D721Med (cell line): Measurements from ENCODE around the gene MTERF4.

Source experiments
- DNase-seq: peaks from one replicate; pipeline ENCODE4 v3.0.0; 2011; ENCODE audit warnings: low spot score; ENCODE audit not compliant: insufficient read length
- FAIRE-seq: peaks from 2 replicates; lab custom pipeline; 2011; peaks lifted over from hg19 to GRCh38; lab: Jason Lieb, UNC
- CTCF ChIP-seq: IDR thresholded peaks from 2 replicates; pipeline ENCODE4 v1.5.1; 2012; ENCODE audit warnings: mild to moderate bottlenecking, control low read depth; ENCODE audit not compliant: insufficient read depth; ENCODE audit errors: missing control alignments

MTERF4 gene

DNA sequence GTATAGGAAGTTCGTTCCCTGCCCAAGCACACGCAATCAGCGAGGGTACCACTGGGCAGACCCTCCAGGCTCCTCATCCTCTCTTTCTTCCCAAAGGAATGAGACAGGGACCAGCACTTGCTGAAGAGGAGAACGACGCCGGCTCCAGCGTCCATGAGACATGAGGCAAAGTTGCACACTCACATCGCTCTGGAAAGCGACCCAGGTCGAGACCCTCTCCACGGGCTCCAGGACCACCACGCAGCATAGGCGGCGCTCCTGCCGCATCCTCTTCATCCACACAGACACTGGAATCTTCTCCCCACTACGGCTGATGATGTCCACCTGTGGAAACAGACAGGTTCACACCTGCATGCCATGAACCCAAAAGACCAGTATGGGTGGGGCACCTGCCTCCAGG is 36.4 kb upstream of the MTERF4 start:
- FAIRE-seq = no peak
- no peak for TF ChIP-seq CTCF
- no peak for DNase-seq

GRCh38 chr2:241137276-241138190 is 35.4 kb upstream of the MTERF4 start:
- FAIRE-seq (no peak), DNase-seq (no peak)
- no peak for TF ChIP-seq CTCF

- no peak for TF ChIP-seq CTCF
- FAIRE-seq = no peak
Observed at GRCh38 chr2:241136661-241137260, 34.7 kb upstream of the MTERF4 start.

DNA sequence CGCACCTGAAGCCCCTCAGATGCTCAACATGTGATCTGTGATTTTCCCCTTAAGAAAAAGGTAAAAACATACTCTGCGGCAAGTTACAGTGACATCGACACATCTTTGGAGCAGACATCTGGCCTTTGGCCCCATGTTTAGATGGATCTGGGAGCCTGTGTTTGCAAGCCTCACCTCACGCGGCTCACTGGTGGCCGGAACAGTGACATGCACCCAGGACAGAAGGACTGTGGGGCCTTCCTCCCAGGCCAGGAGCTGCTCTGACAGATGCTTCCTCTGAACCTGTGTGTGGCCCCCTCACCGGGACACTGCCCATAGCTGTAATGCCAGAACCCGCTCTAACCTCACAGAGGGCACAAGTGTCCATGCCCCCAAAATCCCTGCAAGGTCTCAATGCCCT is 34.1 kb upstream of the MTERF4 start:
- no peak for FAIRE-seq
- DNase-seq = no peak
- no peak for TF ChIP-seq CTCF

More at GRCh38 chr2:241136661-241137260, 34.7 kb upstream of the MTERF4 start:
- DNase-seq = no peak

- TF ChIP-seq CTCF = no peak
- FAIRE-seq = no peak
- no peak for DNase-seq
Observed at GRCh38 chr2:241135737-241136136, 33.6 kb upstream of the MTERF4 start.

GRCh38 chr2:241134711-241135110 is 32.6 kb upstream of the MTERF4 start:
- FAIRE-seq (no peak), DNase-seq (no peak)
- no peak for TF ChIP-seq CTCF

- FAIRE-seq = no peak
- DNase-seq = no peak
- no peak for TF ChIP-seq CTCF
Observed at GRCh38 chr2:241133436-241133820, 31.3 kb upstream of the MTERF4 start.
